ENCODE measurements around the gene MPV17. TPM values are rescaled to one million over a fixed set of nuclear protein-coding genes. Genes with fewer than 3 reads are reported as not detected.

MPV17 gene
- total and polyA plus RNA-seq, 2 of the 13 experiments (the other 11 are each of a cell fraction or from before 2014, with no cell fraction given), result 48.9 to 129 TPM

DNA sequence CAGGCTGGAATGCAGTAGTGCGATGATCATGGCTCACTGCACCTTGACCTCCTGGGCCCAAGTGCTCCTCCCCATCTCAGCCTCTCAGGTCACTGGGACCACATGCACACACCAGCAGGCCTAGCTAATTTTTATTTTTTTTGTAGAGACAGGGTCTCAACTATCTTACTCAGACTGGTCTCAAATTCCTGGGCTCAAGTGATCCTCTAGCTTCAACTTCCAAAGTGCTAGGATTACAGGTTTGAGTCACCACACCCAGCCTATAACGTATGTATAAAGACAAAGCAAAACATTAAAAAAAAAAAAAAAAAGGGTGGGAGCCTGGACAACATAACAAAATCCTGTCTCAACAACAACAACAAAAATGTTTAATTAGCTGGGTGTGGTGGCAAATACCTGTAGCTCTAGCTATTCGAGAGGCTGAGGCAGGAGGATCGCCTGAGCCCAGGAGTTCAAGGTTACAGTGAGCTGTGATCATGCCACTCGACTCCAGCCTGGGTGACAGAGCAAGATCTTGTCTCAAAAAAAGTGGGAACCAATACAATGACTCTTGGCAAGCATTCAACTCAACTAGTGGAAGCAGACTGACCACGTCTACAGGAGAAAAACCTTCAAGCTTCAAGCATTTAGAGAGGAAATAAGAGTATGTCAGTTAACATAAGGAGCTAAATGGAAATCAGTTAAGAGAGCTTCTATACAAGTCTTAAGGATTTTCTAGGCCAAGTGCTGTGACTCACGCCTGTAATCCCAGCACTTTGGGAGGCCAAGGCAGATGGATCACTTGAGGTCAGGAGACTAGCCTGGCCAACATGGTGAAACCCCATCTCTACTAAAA is 31.1 kb upstream of the MPV17 start:
- Histone ChIP-seq H4K20me1 (ENCODE audit: insufficient read depth, low read length) (no peaks in the 10 kb centered on the region), H3K27ac (ENCODE audit: extremely low read length, insufficient read depth, low read length) (peak overlapping the region; percentile 96), H3K4me3 (replicated peaks in 1 of 3; ENCODE audit: insufficient read depth in 1 of 3, low read depth in 2 of 3, low read length in 3 of 3) (peak overlapping the region in 2 of 3 experiments; percentile 75 to 91; a peak in 4 of 6 replicates), H2AFZ (ENCODE audit: low read length) (no peak overlapping the region), H3K4me1 (ENCODE audit: insufficient read depth, low read length) (peaks cover 56% of the 10 kb centered on the region), H3K9me3 (ENCODE audit: low read length) (no peaks in the 10 kb centered on the region), H3K79me2 (ENCODE audit: insufficient read depth, low read length) (peaks cover 87% of the 10 kb centered on the region), H3K27me3 (ENCODE audit: control insufficient read depth in 1 of 2, insufficient read depth in 2 of 2, low read length in 2 of 2) (no peaks in the 10 kb centered on the region; a peak in 1 of 5 replicates), H3K4me2 (ENCODE audit: low read depth, low read length) (peak overlapping the region; percentile 90), H3K36me3 (replicated peaks in 1 of 2; ENCODE audit: control insufficient read depth in 1 of 2, insufficient read depth in 2 of 2, low read length in 2 of 2) (peaks cover 1 to 5% of the 10 kb centered on the region in 2 experiments; a peak in 2 of 5 replicates), H3K9ac (ENCODE audit: insufficient read depth, low read depth, low read length) (peak overlapping the region; percentile 99)
- ChIA-PET POLR2A (interaction anchor here (0.6 to 4.1 kb wide), 23 partner anchors 10 to 1039 kb away, joined by 3 to 73 read pairs (median 4); partner anchors contain the start of genes ATRAID, CCDC121, EIF2B4 and FNDC4), CTCF (ENCODE audit: low intra/inter-chr PET ratio, low total read pairs) (no interaction called here)
- no TSS peak for BruUV-seq (replicated peaks)
- 9% methylated on average over 7 of the region's 7 CpGs for WGBS (ENCODE audit: low lambda C conversion rate)
- intact Hi-C loops (cut with micrococcal nuclease; ENCODE audit: unreplicated experiment) (no loop called here), in situ Hi-C loops (cut with HindIII; ENCODE audit: extremely low pct_ligation_motif_present, low pct_unique_long_range_greater_than_20kb) (no loop called here)
- DNase-seq (ENCODE audit: low spot score) (peak; percentile 88), ATAC-seq (peak; percentile 36), FAIRE-seq (peak; percentile 84)
- TF ChIP-seq BRCA1 (CRISPR knock-in tag; IDR thresholded peaks at IDR 0.05) (no peak), HOXA3 (CRISPR knock-in tag; IDR thresholded peaks at IDR 0.05) (0 out of 2 replicates have a peak, but pooled peaks have one; percentile 61), NFIC (IDR thresholded peaks at IDR 0.05; ENCODE audit: low read length) (peak; percentile 43; the same call in 1 of the 2 replicates), PITX1 (CRISPR knock-in tag; IDR thresholded peaks at IDR 0.05) (peak; percentile 16; the same call in 1 of the 2 replicates), ZNF121 (CRISPR knock-in tag; IDR thresholded peaks at IDR 0.05) (peak; percentile 55; the same call in 1 of the 2 replicates), RXRA (CRISPR knock-in tag; IDR thresholded peaks at IDR 0.05) (peak; percentile 51; the same call in 1 of the 2 replicates), SOX6 (IDR thresholded peaks at IDR 0.05) (no peak), SOX6 (CRISPR knock-in tag; IDR thresholded peaks at IDR 0.05) (peak; percentile 62; the same call in 1 of the 2 replicates), RBM39 (IDR thresholded peaks at IDR 0.05; ENCODE audit: low read depth, low read length, poor library complexity, severe bottlenecking) (no peak), ZNF317 (CRISPR knock-in tag; IDR thresholded peaks at IDR 0.05) (0 out of 2 replicates have a peak, but pooled peaks have one; percentile 36), ZNF678 (CRISPR knock-in tag; IDR thresholded peaks at IDR 0.05) (peak; percentile 54; the same call in 1 of the 2 replicates), KDM4B (CRISPR knock-in tag; IDR thresholded peaks at IDR 0.05) (0 out of 2 replicates have a peak, but pooled peaks have one; percentile 18), CBX1 (IDR thresholded peaks at IDR 0.05; ENCODE audit: low read depth) (no peak), THAP9 (CRISPR knock-in tag; IDR thresholded peaks at IDR 0.05; ENCODE audit: borderline replicate concordance) (no peak)
- TF ChIP-seq, protein P1, sequence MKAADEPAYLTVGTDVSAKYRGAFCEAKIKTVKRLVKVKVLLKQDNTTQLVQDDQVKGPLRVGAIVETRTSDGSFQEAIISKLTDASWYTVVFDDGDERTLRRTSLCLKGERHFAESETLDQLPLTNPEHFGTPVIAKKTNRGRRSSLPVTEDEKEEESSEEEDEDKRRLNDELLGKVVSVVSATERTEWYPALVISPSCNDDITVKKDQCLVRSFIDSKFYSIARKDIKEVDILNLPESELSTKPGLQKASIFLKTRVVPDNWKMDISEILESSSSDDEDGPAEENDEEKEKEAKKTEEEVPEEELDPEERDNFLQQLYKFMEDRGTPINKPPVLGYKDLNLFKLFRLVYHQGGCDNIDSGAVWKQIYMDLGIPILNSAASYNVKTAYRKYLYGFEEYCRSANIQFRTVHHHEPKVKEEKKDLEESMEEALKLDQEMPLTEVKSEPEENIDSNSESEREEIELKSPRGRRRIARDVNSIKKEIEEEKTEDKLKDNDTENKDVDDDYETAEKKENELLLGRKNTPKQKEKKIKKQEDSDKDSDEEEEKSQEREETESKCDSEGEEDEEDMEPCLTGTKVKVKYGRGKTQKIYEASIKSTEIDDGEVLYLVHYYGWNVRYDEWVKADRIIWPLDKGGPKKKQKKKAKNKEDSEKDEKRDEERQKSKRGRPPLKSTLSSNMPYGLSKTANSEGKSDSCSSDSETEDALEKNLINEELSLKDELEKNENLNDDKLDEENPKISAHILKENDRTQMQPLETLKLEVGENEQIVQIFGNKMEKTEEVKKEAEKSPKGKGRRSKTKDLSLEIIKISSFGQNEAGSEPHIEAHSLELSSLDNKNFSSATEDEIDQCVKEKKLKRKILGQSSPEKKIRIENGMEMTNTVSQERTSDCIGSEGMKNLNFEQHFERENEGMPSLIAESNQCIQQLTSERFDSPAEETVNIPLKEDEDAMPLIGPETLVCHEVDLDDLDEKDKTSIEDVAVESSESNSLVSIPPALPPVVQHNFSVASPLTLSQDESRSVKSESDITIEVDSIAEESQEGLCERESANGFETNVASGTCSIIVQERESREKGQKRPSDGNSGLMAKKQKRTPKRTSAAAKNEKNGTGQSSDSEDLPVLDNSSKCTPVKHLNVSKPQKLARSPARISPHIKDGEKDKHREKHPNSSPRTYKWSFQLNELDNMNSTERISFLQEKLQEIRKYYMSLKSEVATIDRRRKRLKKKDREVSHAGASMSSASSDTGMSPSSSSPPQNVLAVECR (CRISPR knock-in tag; IDR thresholded peaks at IDR 0.05; ENCODE audit: borderline replicate concordance), result peak; percentile 54; the same call in 1 of the 2 replicates
- TF ChIP-seq, protein P2, sequence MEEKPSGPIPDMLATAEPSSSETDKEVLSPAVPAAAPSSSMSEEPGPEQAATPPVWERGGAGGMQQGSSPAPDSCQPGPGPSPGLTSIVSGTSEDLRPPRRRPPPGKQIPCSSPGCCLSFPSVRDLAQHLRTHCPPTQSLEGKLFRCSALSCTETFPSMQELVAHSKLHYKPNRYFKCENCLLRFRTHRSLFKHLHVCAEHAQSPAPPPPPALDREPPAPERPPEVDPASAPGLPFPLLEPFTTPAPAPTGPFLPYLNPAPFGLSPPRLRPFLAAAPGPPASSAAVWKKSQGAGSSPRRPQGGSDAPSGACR (CRISPR knock-in tag; IDR thresholded peaks at IDR 0.05), result 0 out of 2 replicates have a peak, but pooled peaks have one; percentile 15

Data from HepG2 (cell line).